ENCODE results near the gene CFAP119.

CFAP119 gene

GRCh38 chr16:30745082-30745481, 16.8 kb downstream of the CFAP119 start:
- TF ChIP-seq CTCF (conservative IDR thresholded peaks at IDR 0.05; ENCODE audit: control insufficient read depth, insufficient read depth, low read depth, low read length) = no peak
- H3K4me3 ChIP-seq (ENCODE audit: control insufficient read depth, low read depth, low read length) = no peak overlapping the region
- DNase-seq (ENCODE audit: low read depth) = no peak

- TF ChIP-seq CTCF (conservative IDR thresholded peaks at IDR 0.05; ENCODE audit: control insufficient read depth, insufficient read depth, low read depth, low read length) = no peak
- no peak for DNase-seq (ENCODE audit: low read depth)
- no peak overlapping the region for H3K4me3 ChIP-seq (ENCODE audit: control insufficient read depth, low read depth, low read length)
Observed at GRCh38 chr16:30744183-30744582, 17.7 kb downstream of the CFAP119 start.

- TF ChIP-seq CTCF (conservative IDR thresholded peaks at IDR 0.05; ENCODE audit: control insufficient read depth, insufficient read depth, low read depth, low read length) = no peak
- no peak overlapping the region for H3K4me3 ChIP-seq (ENCODE audit: control insufficient read depth, low read depth, low read length)
- no peak for DNase-seq (ENCODE audit: low read depth)
Observed at GRCh38 chr16:30743716-30744115, 18.1 kb downstream of the CFAP119 start.

- no peak for TF ChIP-seq CTCF (conservative IDR thresholded peaks at IDR 0.05; ENCODE audit: control insufficient read depth, insufficient read depth, low read depth, low read length)
- no peak overlapping the region for H3K4me3 ChIP-seq (ENCODE audit: control insufficient read depth, low read depth, low read length)
- peak; percentile 75 for DNase-seq (ENCODE audit: low read depth)
Observed at GRCh38 chr16:30741461-30741914, 20.4 kb downstream of the CFAP119 start.

- no peak for TF ChIP-seq CTCF (conservative IDR thresholded peaks at IDR 0.05; ENCODE audit: control insufficient read depth, insufficient read depth, low read depth, low read length)
- no peak overlapping the region for H3K4me3 ChIP-seq (ENCODE audit: control insufficient read depth, low read depth, low read length)
- peak; percentile 93 for DNase-seq (ENCODE audit: low read depth)
Observed at GRCh38 chr16:30740364-30741251, 21.3 kb downstream of the CFAP119 start.

GRCh38 chr16:30738984-30739951, 22.6 kb downstream of the CFAP119 start:
- H3K4me3 ChIP-seq (ENCODE audit: control insufficient read depth, low read depth, low read length) = no peak overlapping the region
- no peak for TF ChIP-seq CTCF (conservative IDR thresholded peaks at IDR 0.05; ENCODE audit: control insufficient read depth, insufficient read depth, low read depth, low read length)
- DNase-seq (ENCODE audit: low read depth) = peak; percentile 43
